Amniotic epithelial cell (primary cell): ENCODE measurements around the gene IRF5.
"Not testable (repeated sequence)": the region's sequence is repeated elsewhere in the genome, so short reads cannot be mapped to it uniquely, and the experiment has no call there.

Source experiments
- DNase-seq: peaks from one replicate; pipeline ENCODE4 v3.0.0-alpha.2; 2010; ENCODE audit warnings: low read depth

The IRF5 gene

DNA sequence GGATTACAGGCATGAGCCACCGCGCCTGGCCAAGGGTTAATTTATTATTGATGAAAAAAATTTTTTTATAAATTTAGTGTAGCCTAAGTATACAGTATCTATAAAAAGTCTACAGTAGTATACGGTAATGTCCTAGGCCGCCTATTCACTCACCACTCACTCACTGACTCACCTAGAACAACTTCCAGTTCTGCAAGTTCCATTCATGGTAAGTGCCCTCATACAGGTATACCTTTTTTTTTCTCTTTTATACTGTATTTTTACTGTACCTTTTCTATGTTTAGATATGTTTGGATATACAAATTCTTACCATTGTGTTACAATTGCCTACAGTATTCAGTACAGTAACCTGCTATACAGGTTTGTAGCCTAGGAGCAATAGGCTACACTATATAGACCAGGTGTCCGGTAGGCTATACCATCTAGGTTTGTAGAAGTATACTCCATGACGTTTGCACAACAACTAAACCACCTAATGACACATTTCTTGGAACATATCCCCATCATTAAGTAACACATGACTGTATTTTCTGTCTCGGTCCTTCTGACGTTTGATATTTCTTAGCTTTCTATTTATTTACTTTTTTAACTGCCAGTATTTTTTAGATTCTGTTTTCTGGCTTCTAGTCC lies 23.4 kb downstream of the IRF5 start:
- DNase-seq = peak; percentile 14

DNA sequence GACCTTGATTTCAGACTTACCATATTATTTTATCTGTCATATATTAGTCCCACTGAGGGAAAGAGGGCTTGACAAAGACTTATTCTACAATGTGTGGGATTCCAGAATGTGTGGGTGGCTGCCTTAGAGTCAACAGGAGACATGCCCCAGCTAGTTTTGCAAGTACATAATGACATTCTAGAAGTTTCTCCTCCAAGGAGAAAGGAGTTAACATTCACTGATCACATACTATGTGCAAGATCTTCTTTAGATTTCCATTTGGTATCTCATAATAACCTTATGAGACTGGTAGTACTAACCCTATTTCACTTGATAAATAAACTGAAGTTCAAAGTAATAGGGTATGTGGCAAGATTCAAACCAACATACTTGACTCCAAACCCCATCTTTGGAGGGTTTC lies 25.2 kb downstream of the IRF5 start:
- DNase-seq = peak; percentile 43

DNA sequence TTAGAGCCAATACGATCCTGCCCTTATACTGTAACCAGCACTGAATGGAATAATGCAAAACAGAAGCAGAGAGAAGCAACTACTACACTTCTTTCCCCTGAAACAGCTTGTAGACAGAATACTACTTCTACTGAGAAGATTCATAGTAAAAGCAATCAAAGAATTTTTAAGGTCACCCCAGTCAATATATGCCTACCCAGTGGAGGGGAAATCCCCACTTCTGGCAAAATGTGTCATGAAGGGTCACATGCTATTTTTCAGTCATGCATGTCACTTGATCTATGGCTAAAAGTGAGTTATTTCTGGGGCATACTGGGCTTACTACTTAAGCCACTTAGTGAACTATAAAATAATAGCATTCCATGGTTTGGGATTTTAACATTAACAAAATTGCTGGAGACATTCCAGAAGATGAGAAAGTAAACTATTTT lies 25.6 kb downstream of the IRF5 start:
- DNase-seq = peak; percentile 8

DNA sequence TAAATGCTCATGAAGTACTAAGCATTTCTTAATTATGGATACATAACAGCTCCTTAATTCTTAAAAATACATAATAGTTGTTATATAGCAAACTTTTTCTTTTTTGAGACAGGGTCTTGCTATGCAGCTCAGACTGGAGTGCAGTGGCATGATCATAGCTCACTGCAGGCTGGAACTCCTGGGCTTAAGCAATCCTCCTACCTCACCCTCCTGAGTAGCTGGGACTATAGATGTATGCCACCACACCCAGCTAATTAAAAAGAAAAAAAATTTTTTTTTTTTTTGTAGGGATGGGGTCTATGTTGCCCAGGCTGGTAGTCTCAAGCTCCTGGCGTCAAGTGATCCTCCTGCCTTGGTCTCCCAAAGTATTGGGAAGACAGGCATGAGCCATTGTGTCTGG lies 30.9 kb downstream of the IRF5 start:
- DNase-seq = no peak

DNA sequence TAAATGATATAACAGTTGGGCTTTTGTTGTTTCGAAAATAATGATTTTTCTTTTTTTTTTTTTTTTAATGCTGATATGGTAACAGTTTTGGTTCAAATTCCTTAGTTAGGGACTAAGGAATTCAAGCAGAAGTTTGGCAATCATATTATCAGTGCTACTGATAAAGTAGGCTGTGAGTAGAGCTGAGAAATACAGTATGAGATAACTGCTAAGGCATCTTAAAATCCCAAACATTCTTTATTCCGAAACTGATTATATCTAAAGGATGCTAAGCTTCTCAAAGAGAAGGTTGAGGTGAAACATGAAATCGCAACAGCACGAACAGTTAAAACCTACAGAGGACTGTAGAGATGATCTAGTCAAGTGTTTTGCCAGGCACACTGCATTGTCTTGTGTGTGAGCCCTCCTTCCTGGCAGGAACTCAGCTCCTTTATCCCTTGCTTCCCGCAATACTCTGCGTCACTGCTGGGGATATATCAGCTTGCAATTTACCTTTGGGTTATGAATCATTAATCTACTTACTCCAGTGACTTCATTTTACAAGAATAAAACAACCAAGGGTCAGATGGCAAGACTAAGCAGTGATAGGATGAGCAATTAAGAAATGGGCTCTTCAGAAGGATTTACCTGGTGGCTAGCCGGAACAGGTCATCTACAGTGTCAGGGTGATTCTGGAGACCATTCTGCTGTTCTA lies 36.7 kb downstream of the IRF5 start:
- peak; percentile 93 for DNase-seq

DNA sequence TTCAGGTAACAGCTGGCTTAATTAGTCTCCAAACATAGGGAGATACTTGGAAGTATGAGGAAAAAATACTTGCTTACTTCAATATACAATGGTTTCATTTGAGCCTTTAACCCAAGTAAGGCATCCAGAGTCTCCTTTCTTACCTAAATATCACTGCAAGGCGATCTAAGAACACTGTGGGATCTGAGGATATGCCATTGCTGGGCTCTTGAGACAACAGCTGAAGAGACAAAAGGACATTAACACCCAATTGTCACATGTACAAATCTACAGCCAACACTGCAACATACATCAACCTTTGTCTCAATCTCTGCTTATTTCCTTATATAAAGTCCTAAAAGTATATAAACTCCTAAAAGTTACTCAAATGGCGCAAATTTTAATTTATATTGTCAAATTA lies 44.4 kb downstream of the IRF5 start:
- DNase-seq = no peak

DNA sequence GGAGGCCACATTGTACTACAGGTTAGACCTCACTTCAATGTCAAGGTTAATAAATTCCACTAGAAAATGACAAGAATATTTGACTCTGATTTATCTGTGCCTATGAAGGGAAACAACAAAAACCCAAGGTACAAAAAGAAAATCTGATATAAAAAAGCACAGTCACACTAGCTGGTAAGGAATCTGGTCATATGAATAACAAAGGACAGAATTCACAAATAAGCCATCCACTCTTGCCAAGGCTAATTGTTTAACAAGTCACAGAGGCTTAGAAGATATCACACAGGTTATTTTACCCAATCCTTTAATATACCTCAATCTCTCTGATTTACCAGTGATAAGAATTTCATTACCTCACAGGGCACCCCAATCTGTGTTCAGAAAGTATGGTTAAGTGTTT lies 47.9 kb downstream of the IRF5 start:
- no peak for DNase-seq

DNA sequence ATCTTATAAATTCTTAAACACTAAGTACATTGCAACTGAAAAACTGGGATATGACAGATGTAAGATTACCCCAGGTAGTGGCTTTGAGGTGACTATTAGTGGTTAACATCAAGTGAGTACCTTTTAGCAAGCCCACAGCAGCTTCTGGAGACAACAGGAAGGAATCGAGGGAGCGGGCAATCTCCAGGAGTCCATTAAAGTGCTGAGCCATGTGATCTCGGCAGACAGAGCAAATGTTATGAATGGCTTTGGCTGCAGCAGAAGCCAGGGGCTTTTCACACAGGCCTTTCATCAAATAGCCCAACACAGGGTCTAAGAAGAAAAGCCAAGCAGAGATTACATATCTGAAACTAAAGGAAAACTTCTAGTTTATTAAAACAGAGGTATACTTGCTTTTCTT lies 48.9 kb downstream of the IRF5 start:
- no peak for DNase-seq

DNA sequence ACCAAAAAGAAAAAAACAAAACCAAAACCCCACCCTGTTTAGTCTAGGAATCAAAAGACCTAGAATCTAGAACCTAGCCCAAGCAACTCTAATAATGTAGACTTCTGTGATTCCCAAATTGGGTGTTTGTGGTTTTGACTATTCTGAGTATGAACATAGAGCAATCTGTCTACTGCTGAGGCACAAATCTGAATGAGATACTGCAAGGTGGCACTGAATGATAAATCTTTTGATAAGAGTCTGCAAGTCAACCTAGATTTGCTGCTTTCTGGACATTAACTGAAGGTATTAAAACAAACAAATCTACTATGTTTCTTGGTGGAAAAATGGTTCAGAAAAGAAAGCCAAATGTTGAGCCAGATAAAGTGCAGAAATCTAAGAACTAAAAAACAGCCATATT lies 50.6 kb downstream of the IRF5 start:
- DNase-seq = no peak

DNA sequence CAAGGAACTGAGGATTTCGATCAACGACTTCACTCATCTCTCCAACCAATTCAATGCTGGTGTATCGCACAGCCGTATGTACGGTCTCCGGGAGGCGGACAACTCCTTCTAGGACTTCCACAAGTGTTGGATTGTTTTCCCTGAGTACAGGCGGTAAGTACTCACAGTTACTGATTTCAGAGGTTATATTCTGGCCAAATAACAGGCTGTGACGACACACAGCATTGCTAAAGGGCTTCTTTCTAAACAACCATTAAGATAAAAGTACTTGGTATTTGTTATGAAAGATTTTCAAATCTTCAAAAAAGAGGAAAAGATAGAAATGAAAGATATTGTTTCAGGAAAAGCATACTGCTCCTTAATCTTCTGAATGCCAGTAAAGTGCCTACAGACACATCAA lies 52.2 kb downstream of the IRF5 start:
- DNase-seq = peak; percentile 94

DNA sequence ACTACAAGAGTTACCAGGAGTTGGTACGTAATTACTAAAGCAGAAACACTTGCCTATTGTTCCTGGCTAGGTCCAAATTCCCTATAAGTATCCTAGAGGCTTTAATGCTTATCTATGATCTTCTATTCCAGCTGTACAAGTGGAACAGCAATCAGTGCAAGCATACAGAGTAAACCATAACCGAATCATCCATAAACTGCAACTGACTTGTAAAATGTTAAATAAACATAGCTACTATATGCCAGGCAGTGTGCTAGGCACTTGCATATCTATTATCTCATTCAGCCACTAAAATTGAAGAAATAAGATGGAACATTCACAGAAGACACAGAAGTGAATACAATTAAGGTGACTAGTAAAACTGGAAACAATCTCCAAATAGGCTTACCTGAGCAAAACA lies 55.7 kb downstream of the IRF5 start:
- no peak for DNase-seq

DNA sequence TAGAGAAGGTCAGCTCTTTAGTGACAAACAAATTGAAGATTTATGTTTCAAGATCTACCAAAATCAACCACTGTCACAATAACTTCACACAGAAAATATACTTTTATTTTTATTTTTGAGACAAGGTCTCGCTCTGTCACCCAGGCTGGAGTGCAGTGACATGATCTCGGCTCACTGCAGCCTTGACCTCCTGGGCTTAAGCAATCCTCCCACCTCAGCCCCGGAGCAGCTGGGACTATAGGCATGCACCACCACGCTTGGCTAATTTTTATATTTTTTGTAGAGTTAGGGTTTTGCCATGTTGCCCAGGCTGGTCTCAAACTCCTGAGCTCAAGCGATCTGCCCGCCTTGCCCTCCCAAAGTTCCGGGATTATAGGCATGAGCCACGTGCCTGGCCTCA lies 56.8 kb downstream of the IRF5 start:
- not testable (repeated sequence) for DNase-seq

DNA sequence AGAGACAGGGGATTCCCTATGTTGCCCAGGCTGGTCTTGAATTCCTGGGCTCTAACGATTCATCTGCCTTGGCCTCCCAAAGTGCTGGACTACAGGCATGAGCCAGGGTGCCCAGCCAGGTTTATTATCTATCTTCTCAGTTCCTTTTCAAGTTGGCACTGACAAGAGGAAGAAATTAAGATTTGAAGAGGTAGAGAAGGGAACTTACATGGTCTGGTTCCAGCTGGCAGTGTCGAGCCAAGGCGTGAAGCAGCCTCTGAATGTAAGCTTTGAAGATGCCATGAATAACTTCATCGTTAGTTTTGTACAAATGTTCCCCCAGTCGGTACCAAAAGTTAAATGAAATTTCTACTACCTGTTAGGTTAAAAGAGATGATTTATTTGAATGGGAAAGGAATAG lies 59.5 kb downstream of the IRF5 start:
- no peak for DNase-seq
